MM.1S (cell line): ENCODE results near the gene BCAR3.

Source experiments
- DNase-seq: peaks from one replicate; pipeline ENCODE4 v3.0.0-alpha.2; 2015
- H2AFZ ChIP-seq: fragments of 300-600 bp; sonication (generic); 2 replicates; pipeline ENCODE4 v1.6.0; 2016; ENCODE audit warnings: antibody characterized with exemption, low read length
- H3F3A ChIP-seq: fragments of 300-600 bp; sonication (generic); 2 replicates; pipeline ENCODE4 v1.6.1; 2016; ENCODE audit warnings: mild to moderate bottlenecking, antibody characterized with exemption, low read length, moderate library complexity, mixed read lengths; ENCODE audit not compliant: insufficient read depth
- H3K27ac ChIP-seq: fragments of 300-600 bp; sonication (generic); 2 replicates; pipeline ENCODE4 v1.5.1; 2016; ENCODE audit warnings: mild to moderate bottlenecking, low read length
- H3K27me3 ChIP-seq: fragments of 300-600 bp; sonication (generic); replicated peaks from 2 replicates; pipeline ENCODE4 v1.6.0; 2016; ENCODE audit warnings: low read length; ENCODE audit not compliant: insufficient read depth
- H3K36me3 ChIP-seq: fragments of 300-600 bp; sonication (generic); replicated peaks from 2 replicates; pipeline ENCODE4 v1.6.1; 2016; ENCODE audit warnings: mild to moderate bottlenecking, low read length, mixed read lengths; ENCODE audit not compliant: insufficient read depth
- H3K4me1 ChIP-seq: fragments of 300-600 bp; sonication (generic); 2 replicates; pipeline ENCODE4 v1.6.1; 2016; ENCODE audit warnings: low read length, mixed read lengths
- H3K4me2 ChIP-seq: fragments of 300-600 bp; sonication (generic); 2 replicates; pipeline ENCODE4 v1.6.0; 2016; ENCODE audit warnings: low read depth, low read length
- H3K4me3 ChIP-seq: fragments of 300-600 bp; sonication (generic); 2 replicates; pipeline ENCODE4 v1.5.1; 2016; ENCODE audit warnings: low read length, mixed read lengths
- H3K79me2 ChIP-seq: fragments of 300-600 bp; sonication (generic); 2 replicates; pipeline ENCODE4 v1.6.1; 2016; ENCODE audit warnings: mixed run types, low read length, mixed read lengths
- H3K9ac ChIP-seq: fragments of 300-600 bp; sonication (generic); 2 replicates; pipeline ENCODE4 v1.6.1; 2016; ENCODE audit warnings: low read length, mixed read lengths
- H3K9me2 ChIP-seq: fragments of 300-600 bp; sonication (generic); replicated peaks from 2 replicates; pipeline ENCODE4 v1.6.1; 2016; ENCODE audit warnings: mild to moderate bottlenecking, low read length, mixed read lengths; ENCODE audit not compliant: insufficient read depth
- H3K9me3 ChIP-seq: fragments of 300-600 bp; sonication (generic); replicated peaks from 2 replicates; pipeline ENCODE4 v1.6.1; 2016; ENCODE audit warnings: mild to moderate bottlenecking, low read length, mixed read lengths; ENCODE audit not compliant: insufficient read depth
- H4K20me1 ChIP-seq: fragments of 300-600 bp; sonication (generic); 2 replicates; pipeline ENCODE4 v1.6.1; 2016; ENCODE audit warnings: mild to moderate bottlenecking, low read length, moderate library complexity, mixed read lengths; ENCODE audit not compliant: insufficient read depth
- CTCF ChIP-seq: fragments of 300-600 bp; sonication (generic); IDR thresholded peaks from 2 replicates; pipeline ENCODE4 v1.5.1; 2016; ENCODE audit warnings: antibody characterized with exemption, low read length, mixed read lengths
- EZH2 ChIP-seq: fragments of 300-600 bp; sonication (generic); optimal IDR thresholded peaks from 2 replicates; pipeline ENCODE3; 2017; ENCODE audit warnings: low read depth, mild to moderate bottlenecking, antibody characterized with exemption, low read length, mixed read lengths
- EZH2phosphoT487 ChIP-seq: fragments of 300-600 bp; sonication (generic); IDR thresholded peaks from 2 replicates; pipeline ENCODE4 v1.6.1; 2018; ENCODE audit warnings: antibody characterized with exemption, low read length

The BCAR3 gene

GRCh38 chr1:93623436-93623835 is 58.2 kb downstream of the BCAR3 start:
- DNase-seq: no peak
- no peak overlapping the region for H3K4me2 ChIP-seq
- H3K27me3 ChIP-seq: no peaks in the 10 kb centered on the region
- H3K79me2 ChIP-seq: no peaks in the 10 kb centered on the region
- no peaks in the 10 kb centered on the region for H3K9me3 ChIP-seq
- no peaks in the 10 kb centered on the region for H4K20me1 ChIP-seq
- TF ChIP-seq EZH2phosphoT487: no peak
- TF ChIP-seq EZH2: no peak
- no peaks in the 10 kb centered on the region for H3K4me1 ChIP-seq
- H2AFZ ChIP-seq: no peak overlapping the region
- H3K9ac ChIP-seq: no peak overlapping the region
- no peaks in the 10 kb centered on the region for H3K36me3 ChIP-seq
- no peak overlapping the region for H3K27ac ChIP-seq
- no peak overlapping the region for H3K4me3 ChIP-seq
- no peaks in the 10 kb centered on the region for H3K9me2 ChIP-seq
- H3F3A ChIP-seq: no peaks in the 10 kb centered on the region

- Histone ChIP-seq H3K9me2 (no peaks in the 10 kb centered on the region), H3K27me3 (no peaks in the 10 kb centered on the region), H3K4me1 (no peaks in the 10 kb centered on the region), H3K9me3 (no peaks in the 10 kb centered on the region), H3K79me2 (no peaks in the 10 kb centered on the region), H3K36me3 (no peaks in the 10 kb centered on the region), H2AFZ (no peak overlapping the region), H3F3A (no peaks in the 10 kb centered on the region), H3K27ac (no peak overlapping the region), H4K20me1 (no peaks in the 10 kb centered on the region), H3K4me3 (no peak overlapping the region), H3K4me2 (no peak overlapping the region), H3K9ac (no peak overlapping the region)
- TF ChIP-seq CTCF: no peak
- no peak for DNase-seq
Measured at GRCh38 chr1:93621246-93621645, 60.4 kb downstream of the BCAR3 start.

- TF ChIP-seq EZH2 (no peak), EZH2phosphoT487 (no peak), CTCF (no peak)
- Histone ChIP-seq H3K9me3 (no peaks in the 10 kb centered on the region), H3K9ac (no peak overlapping the region), H3K27ac (no peak overlapping the region), H3K4me3 (no peak overlapping the region), H2AFZ (no peak overlapping the region), H3F3A (no peaks in the 10 kb centered on the region), H3K27me3 (no peaks in the 10 kb centered on the region), H3K79me2 (no peaks in the 10 kb centered on the region), H4K20me1 (no peaks in the 10 kb centered on the region), H3K9me2 (no peaks in the 10 kb centered on the region), H3K4me2 (no peak overlapping the region), H3K36me3 (no peaks in the 10 kb centered on the region), H3K4me1 (no peaks in the 10 kb centered on the region)
- DNase-seq: no peak
Measured at GRCh38 chr1:93620841-93621210, 60.8 kb downstream of the BCAR3 start.

GRCh38 chr1:93620172-93620840 is 61.3 kb downstream of the BCAR3 start:
- no peak for DNase-seq
- no peaks in the 10 kb centered on the region for H3K9me3 ChIP-seq
- H3K9me2 ChIP-seq: no peaks in the 10 kb centered on the region
- H3K27ac ChIP-seq: no peak overlapping the region
- no peak overlapping the region for H3K9ac ChIP-seq
- H3K36me3 ChIP-seq: no peaks in the 10 kb centered on the region
- H3K27me3 ChIP-seq: no peaks in the 10 kb centered on the region
- no peak for TF ChIP-seq CTCF
- TF ChIP-seq EZH2: no peak
- TF ChIP-seq EZH2phosphoT487: no peak
- H3F3A ChIP-seq: no peaks in the 10 kb centered on the region
- H2AFZ ChIP-seq: no peak overlapping the region
- H3K4me2 ChIP-seq: no peak overlapping the region
- no peaks in the 10 kb centered on the region for H4K20me1 ChIP-seq
- no peaks in the 10 kb centered on the region for H3K4me1 ChIP-seq
- no peak overlapping the region for H3K4me3 ChIP-seq
- H3K79me2 ChIP-seq: no peaks in the 10 kb centered on the region
